ENCODE results near the gene KLHL29. TPM values are rescaled to one million over a fixed set of nuclear protein-coding genes. Genes with fewer than 3 reads are reported as not detected.

KLHL29 gene
- total and polyA plus RNA-seq, 9 donors, result 3.0 to 6.6 (median 3.9) TPM

DNA sequence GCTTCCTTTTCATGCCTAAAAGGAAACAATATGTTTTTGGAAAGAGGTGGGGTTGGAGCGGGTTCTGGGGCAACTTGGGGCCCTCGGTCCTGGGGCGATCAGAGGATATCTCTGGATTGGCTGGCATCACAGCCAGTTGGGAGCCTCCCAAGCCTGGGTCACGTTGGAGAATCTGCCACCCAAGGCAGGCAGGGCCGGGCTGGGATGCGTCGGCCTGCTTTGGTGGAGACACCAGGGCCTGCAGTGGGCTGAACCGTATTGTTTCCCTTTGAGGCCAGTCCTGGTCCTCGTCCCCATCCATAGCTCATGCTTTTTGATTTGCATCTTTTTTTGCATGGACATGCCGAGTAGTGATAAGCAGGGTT, 306.1 kb downstream of the KLHL29 start:
- no peaks in the 10 kb centered on the region for H3K27me3 ChIP-seq
- no peaks in the 10 kb centered on the region for H3K9me3 ChIP-seq
- H3K4me3 ChIP-seq, result no peak overlapping the region
- no peaks in the 10 kb centered on the region for H3K36me3 ChIP-seq
- H3K4me1 ChIP-seq (ENCODE audit: insufficient read depth), result no peaks in the 10 kb centered on the region
- TF ChIP-seq POLR2A (IDR thresholded peaks at IDR 0.05) (no peak), EP300 (IDR thresholded peaks at IDR 0.05) (no peak), CTCF (IDR thresholded peaks at IDR 0.05) (no peak)
- no peak overlapping the region for H3K27ac ChIP-seq
- no peak for DNase-seq
- intact Hi-C loops (cut with DNase I), result no loop called here
- 91 to 92% (median 92%) methylated on average over 10 of the region's 10 CpGs for WGBS, 3 donors

GRCh38 chr2:23691565-23691964, 306.6 kb downstream of the KLHL29 start:
- no peak for DNase-seq
- intact Hi-C loops (cut with DNase I), result no loop called here
- Histone ChIP-seq H3K36me3 (no peaks in the 10 kb centered on the region), H3K4me1 (ENCODE audit: insufficient read depth) (no peaks in the 10 kb centered on the region), H3K9me3 (no peaks in the 10 kb centered on the region), H3K27me3 (no peaks in the 10 kb centered on the region), H3K4me3 (no peak overlapping the region), H3K27ac (no peak overlapping the region)
- TF ChIP-seq CTCF (IDR thresholded peaks at IDR 0.05) (no peak), EP300 (IDR thresholded peaks at IDR 0.05) (no peak), POLR2A (IDR thresholded peaks at IDR 0.05) (no peak)
- 95 to 98% (median 96%) methylated on average over 19 to 21 of the region's 21 CpGs for WGBS, 3 donors

- Histone ChIP-seq H3K4me1 (ENCODE audit: insufficient read depth) (no peaks in the 10 kb centered on the region), H3K27me3 (no peaks in the 10 kb centered on the region), H3K27ac (no peak overlapping the region), H3K4me3 (no peak overlapping the region), H3K36me3 (no peaks in the 10 kb centered on the region), H3K9me3 (no peaks in the 10 kb centered on the region)
- intact Hi-C loops (cut with DNase I), result no loop called here
- no peak for DNase-seq
- TF ChIP-seq CTCF (IDR thresholded peaks at IDR 0.05) (no peak), POLR2A (IDR thresholded peaks at IDR 0.05) (no peak), EP300 (IDR thresholded peaks at IDR 0.05) (no peak)
- WGBS, 3 donors, result 92 to 95% (median 95%) methylated on average over 14 of the region's 14 CpGs
Measured at GRCh38 chr2:23692263-23692662, 307.3 kb downstream of the KLHL29 start.

- Histone ChIP-seq H3K27ac (no peak overlapping the region), H3K4me1 (ENCODE audit: insufficient read depth) (no peaks in the 10 kb centered on the region), H3K36me3 (no peaks in the 10 kb centered on the region), H3K4me3 (no peak overlapping the region), H3K27me3 (no peaks in the 10 kb centered on the region), H3K9me3 (no peaks in the 10 kb centered on the region)
- peak in 1 of 5 donors; percentile 26 for DNase-seq
- TF ChIP-seq EP300 (IDR thresholded peaks at IDR 0.05), result no peak
- TF ChIP-seq POLR2A (IDR thresholded peaks at IDR 0.05), result no peak
- no peak for TF ChIP-seq CTCF (IDR thresholded peaks at IDR 0.05)
- 95 to 97% (median 96%) methylated on average over 28 of the region's 28 CpGs for WGBS, 3 donors
- intact Hi-C loops (cut with DNase I), result no loop called here
Measured at GRCh38 chr2:23692851-23693605, 308.0 kb downstream of the KLHL29 start.

Data from ovary (tissue), 9 donors.